Cardiac fibroblast (primary cell): ENCODE data around the gene MFAP3.

Experiments used
- DNase-seq, 2 donors: peaks; one replicate each; pipeline versions ENCODE4 v3.0.0 to v3.0.0-alpha.2; 2010; ENCODE audit warnings: low read depth in 2 of 2
- H3K4me3 ChIP-seq, 2 donors: replicated peaks in 1 of 2; 1 replicate in 1 of 2; 2 replicates in 1 of 2; pipeline ENCODE4 v1.5.1; 2011; ENCODE audit warnings: low read depth in 2 of 2, low read length in 2 of 2, mild to moderate bottlenecking in 2 of 2, moderate library complexity in 1 of 2
- CTCF ChIP-seq: IDR thresholded peaks from one replicate; pipeline ENCODE4 v1.5.1; 2011; ENCODE audit warnings: low read depth, mild to moderate bottlenecking, low read length, inconsistent platforms

The MFAP3 gene

GRCh38 chr5:154034944-154035343 lies 3.8 kb upstream of the MFAP3 start:
- DNase-seq, result no peak
- H3K4me3 ChIP-seq, result no peak overlapping the region

GRCh38 chr5:154038261-154038706 lies 483 bp upstream of the MFAP3 start:
- H3K4me3 ChIP-seq, result peak overlapping the region; percentile 86 to 88
- no peak for DNase-seq
- TF ChIP-seq CTCF, result no peak

More at GRCh38 chr5:154034944-154035343, 3.8 kb upstream of the MFAP3 start:
- no peak for TF ChIP-seq CTCF

GRCh38 chr5:154039458-154039829 lies 677 bp downstream of the MFAP3 start:
- H3K4me3 ChIP-seq, result peak overlapping the region; percentile 86 to 88
- no peak for DNase-seq
- TF ChIP-seq CTCF, result no peak

- no peak for TF ChIP-seq CTCF
- H3K4me3 ChIP-seq, result no peak overlapping the region
- peak; percentile 57 to 65 for DNase-seq
Observed at GRCh38 chr5:154042766-154043165, 4.0 kb downstream of the MFAP3 start.

- no peak for TF ChIP-seq CTCF
- DNase-seq, result no peak
- no peak overlapping the region for H3K4me3 ChIP-seq
Observed at GRCh38 chr5:154044099-154044498, 5.3 kb downstream of the MFAP3 start.

- TF ChIP-seq CTCF, result no peak
- DNase-seq, result no peak
- no peak overlapping the region for H3K4me3 ChIP-seq
Observed at GRCh38 chr5:154044581-154044980, 5.8 kb downstream of the MFAP3 start.

- TF ChIP-seq CTCF, result no peak
- H3K4me3 ChIP-seq, result no peak overlapping the region
- DNase-seq, result no peak
Observed at GRCh38 chr5:154046486-154046885, 7.7 kb downstream of the MFAP3 start.
